Osteoblast (primary cell): Measurements from ENCODE around the gene TSPO2. TPM values are rescaled to one million over a fixed set of nuclear protein-coding genes. Genes with fewer than 3 reads are reported as not detected.

ENCODE experiments used
- DNase-seq: peaks from one replicate; pipeline ENCODE4 v3.0.0; 2011; ENCODE audit warnings: low spot score, mixed read lengths; ENCODE audit not compliant: insufficient read length; ENCODE audit errors: missing footprints
- H2AFZ ChIP-seq: 2 replicates; pipeline ENCODE4 v1.6.0; 2011; ENCODE audit warnings: mild to moderate bottlenecking, low read length
- H3K27ac ChIP-seq: 2 replicates; pipeline ENCODE4 v1.5.1; 2011; ENCODE audit warnings: mild to moderate bottlenecking, low read depth, low read length, moderate library complexity
- H3K27me3 ChIP-seq: 2 replicates; pipeline ENCODE4 v1.6.0; 2012; ENCODE audit warnings: mild to moderate bottlenecking, control low read depth, inconsistent platforms, low read length, moderate library complexity; ENCODE audit not compliant: insufficient read depth
- H3K36me3 ChIP-seq: 2 replicates; pipeline ENCODE4 v1.5.1; 2011; ENCODE audit warnings: mild to moderate bottlenecking, low read length, control low read depth, moderate library complexity; ENCODE audit not compliant: insufficient read depth
- H3K4me1 ChIP-seq: 2 replicates; pipeline ENCODE4 v1.5.1; 2011; ENCODE audit warnings: mild to moderate bottlenecking, low read length, control low read depth, moderate library complexity; ENCODE audit not compliant: insufficient read depth
- H3K4me2 ChIP-seq: 2 replicates; pipeline ENCODE4 v1.6.0; 2011; ENCODE audit warnings: mild to moderate bottlenecking, low read length; ENCODE audit not compliant: insufficient read depth
- H3K4me3 ChIP-seq: fragments of 200-600 bp; sonication (generic); 3 replicates; pipeline ENCODE4 v1.5.1; 2012; ENCODE audit warnings: mild to moderate bottlenecking, low read length, inconsistent platforms; ENCODE audit not compliant: insufficient read depth
- H3K79me2 ChIP-seq: 2 replicates; pipeline ENCODE4 v1.6.0; 2012; ENCODE audit warnings: mild to moderate bottlenecking, low read length, control low read depth, inconsistent platforms; ENCODE audit not compliant: insufficient read depth
- H3K9me3 ChIP-seq: 2 replicates; pipeline ENCODE4 v1.5.1; 2011; ENCODE audit warnings: low read depth, low read length, control low read depth
- H4K20me1 ChIP-seq: 2 replicates; pipeline ENCODE4 v1.6.0; 2012; ENCODE audit warnings: mild to moderate bottlenecking, low read length, control low read depth; ENCODE audit not compliant: insufficient read depth
- CTCF ChIP-seq: IDR thresholded peaks from 2 replicates; pipeline ENCODE4 v1.5.1; 2011; ENCODE audit warnings: mild to moderate bottlenecking, low read depth, low read length, moderate library complexity; ENCODE audit errors: extremely low read depth
- total RNA-seq: library from RNA; depleted of rRNA; stranded (reverse); fragments of >200 nt; gene quantifications from 2 replicates; pipeline ENCODE4 v1.2.3, GENCODE V29; 2012

The TSPO2 gene
- total RNA-seq, 1 donor = not detected

- Histone ChIP-seq H3K36me3 (peaks cover 18% of the 10 kb centered on the region), H3K9me3 (no peaks in the 10 kb centered on the region), H4K20me1 (no peaks in the 10 kb centered on the region), H3K27ac (no peak overlapping the region), H3K4me2 (no peak overlapping the region), H3K4me3 (no peak overlapping the region), H3K4me1 (no peaks in the 10 kb centered on the region), H2AFZ (no peak overlapping the region), H3K79me2 (peaks cover 70% of the 10 kb centered on the region), H3K27me3 (no peaks in the 10 kb centered on the region)
- no peak for TF ChIP-seq CTCF
- no peak for DNase-seq
Measured at GRCh38 chr6:41080621-41081020, 38.4 kb downstream of the TSPO2 start.

- H3K4me3 ChIP-seq = no peak overlapping the region
- peaks cover 18% of the 10 kb centered on the region for H3K36me3 ChIP-seq
- H3K27ac ChIP-seq = no peak overlapping the region
- no peak for DNase-seq
- no peak overlapping the region for H3K4me2 ChIP-seq
- H3K79me2 ChIP-seq = peaks cover 49% of the 10 kb centered on the region
- no peaks in the 10 kb centered on the region for H3K9me3 ChIP-seq
- no peak overlapping the region for H2AFZ ChIP-seq
- no peaks in the 10 kb centered on the region for H3K4me1 ChIP-seq
- TF ChIP-seq CTCF = no peak
- no peaks in the 10 kb centered on the region for H4K20me1 ChIP-seq
- no peaks in the 10 kb centered on the region for H3K27me3 ChIP-seq
Measured at GRCh38 chr6:41083072-41083471, 40.8 kb downstream of the TSPO2 start.

GRCh38 chr6:41085182-41085581 is 42.9 kb downstream of the TSPO2 start:
- H3K4me2 ChIP-seq = no peak overlapping the region
- DNase-seq = no peak
- no peak overlapping the region for H2AFZ ChIP-seq
- H3K4me3 ChIP-seq = no peak overlapping the region
- H3K79me2 ChIP-seq = peaks cover 29% of the 10 kb centered on the region
- H3K9me3 ChIP-seq = no peaks in the 10 kb centered on the region
- peaks cover 21% of the 10 kb centered on the region for H3K36me3 ChIP-seq
- TF ChIP-seq CTCF = no peak
- no peaks in the 10 kb centered on the region for H3K27me3 ChIP-seq
- H3K27ac ChIP-seq = no peak overlapping the region
- no peaks in the 10 kb centered on the region for H3K4me1 ChIP-seq
- no peaks in the 10 kb centered on the region for H4K20me1 ChIP-seq

GRCh38 chr6:41088451-41088850 is 46.2 kb downstream of the TSPO2 start:
- Histone ChIP-seq H3K4me2 (no peak overlapping the region), H3K9me3 (no peaks in the 10 kb centered on the region), H3K79me2 (peaks cover 5% of the 10 kb centered on the region), H3K27ac (peak overlapping the region; percentile 11), H3K4me3 (no peak overlapping the region), H4K20me1 (no peaks in the 10 kb centered on the region), H3K36me3 (peaks cover 43% of the 10 kb centered on the region), H3K27me3 (no peaks in the 10 kb centered on the region), H2AFZ (no peak overlapping the region), H3K4me1 (no peaks in the 10 kb centered on the region)
- TF ChIP-seq CTCF = no peak
- DNase-seq = no peak
